K562 (cell line): ENCODE measurements around the gene COX6B1. TPM values are rescaled to one million over a fixed set of nuclear protein-coding genes. Genes with fewer than 3 reads are reported as not detected.

Experiments
- BACH1 ChIP-seq: fragments of 200-800 bp; sonication (Bioruptor generic); IDR thresholded peaks from 2 replicates; pipeline ENCODE4 v1.6.1; 2016; ENCODE audit warnings: missing genetic modification characterization, missing compliant biosample characterization
- CTBP1 ChIP-seq: fragments of 450-650 bp; IDR thresholded peaks from 2 replicates; pipeline ENCODE4 v1.6.1; 2016; ENCODE audit warnings: borderline replicate concordance
- DNMT1 ChIP-seq: fragments of 450-650 bp; IDR thresholded peaks from 2 replicates; pipeline ENCODE4 v1.6.1; 2016; ENCODE audit warnings: antibody characterized with exemption, mild to moderate bottlenecking
- E2F6 ChIP-seq, 2 experiments: IDR thresholded peaks; 2 replicates each; pipeline ENCODE4 v1.6.1; 2011; ENCODE audit warnings: borderline replicate concordance in 1 of 2, control low read depth in 1 of 2, low read depth in 1 of 2, low read length in 1 of 2, mild to moderate bottlenecking in 1 of 2, mixed read lengths in 1 of 2, moderate library complexity in 1 of 2; ENCODE audit not compliant: insufficient read depth in 1 of 2, insufficient read length in 1 of 2, poor library complexity in 1 of 2, severe bottlenecking in 1 of 2; ENCODE audit errors: extremely low read depth in 1 of 2
- E4F1 ChIP-seq: fragments of 250-450 bp; sonication (Bioruptor Pico); IDR thresholded peaks from 2 replicates; pipeline ENCODE4 v1.5.0; 2021; ENCODE audit warnings: mild to moderate bottlenecking, borderline replicate concordance
- FOXK1 ChIP-seq: sonication (generic); formaldehyde crosslinking; IDR thresholded peaks from 2 replicates; pipeline ENCODE4 v1.8.0; 2022; ENCODE audit warnings: missing genetic modification reagents, mild to moderate bottlenecking, borderline replicate concordance
- IFI16 ChIP-seq: fragments of 250-450 bp; sonication (Bioruptor Pico); IDR thresholded peaks from 2 replicates; pipeline ENCODE4 v2.1.2; 2022; ENCODE audit warnings: mild to moderate bottlenecking, inconsistent platforms
- KLF6 ChIP-seq: fragments of 250-450 bp; sonication (Bioruptor Pico); IDR thresholded peaks from 2 replicates; pipeline ENCODE4 v1.4.0; 2020; ENCODE audit warnings: mild to moderate bottlenecking, moderate library complexity, borderline replicate concordance
- POLR2H ChIP-seq: IDR thresholded peaks from 2 replicates; pipeline ENCODE4 v1.6.1; 2016; ENCODE audit warnings: missing genetic modification characterization, low read depth, mild to moderate bottlenecking, control low read depth, missing compliant biosample characterization, moderate library complexity
- PTTG1 ChIP-seq: fragments of 450-650 bp; IDR thresholded peaks from 2 replicates; pipeline ENCODE4 v1.6.1; 2016; ENCODE audit warnings: low read depth, mild to moderate bottlenecking, missing genetic modification characterization, missing compliant biosample characterization
- XRCC4 ChIP-seq: IDR thresholded peaks from one replicate; pipeline ENCODE4 v1.6.1; 2011; ENCODE audit not compliant: insufficient read depth, insufficient read length; ENCODE audit errors: extremely low read depth
- ZBTB17 ChIP-seq: fragments of 450-650 bp; formaldehyde crosslinking; IDR thresholded peaks from 2 replicates; pipeline ENCODE4 v1.4.0; 2020; ENCODE audit warnings: mild to moderate bottlenecking
- ZNF12 ChIP-seq: sonication (generic); formaldehyde crosslinking; IDR thresholded peaks from 2 replicates; pipeline ENCODE4 v1.4.0; 2020; ENCODE audit warnings: mild to moderate bottlenecking, missing genetic modification reagents
- polyA plus RNA-seq, 8 experiments: library from polyadenylated mRNA; depleted of rRNA in 4 of 8; stranded (reverse) in 5 of 8; unstranded in 3 of 8; fragments of >200 nt; fragmentation: Nextera tagmentation in 2 of 8; fragmentation: Illumina TruSeq in 1 of 8; extraction: Ambion mirVana in 2 of 8; extraction: Trizol in 1 of 8; gene quantifications; 2 replicates each; pipeline versions ENCODE4 v1.2.1 to v1.2.3, GENCODE V29; 2011 to 2014; ENCODE audit warnings: inconsistent platforms in 1 of 8, missing spikeins in 1 of 8
- total RNA-seq, 7 experiments: library from RNA; depleted of rRNA in 6 of 7; stranded (reverse); fragments of >200 nt in 6 of 7; fragmentation: Illumina TruSeq in 2 of 7; extraction: Trizol in 2 of 7; gene quantifications; 2 replicates each; pipeline versions ENCODE4 v1.2.1 to v1.2.3, GENCODE V29; 2011 to 2021; ENCODE audit warnings: low replicate concordance in 1 of 7
- TF ChIP-seq, protein P1 (sequence below): sonication (generic); formaldehyde crosslinking; IDR thresholded peaks from 2 replicates; pipeline ENCODE4 v1.8.1; 2023; ENCODE audit warnings: mild to moderate bottlenecking, missing genetic modification reagents

The COX6B1 gene
- total and polyA plus RNA-seq, 9 of the 15 experiments (the other 6 are each of a cell fraction or from before 2014, with no cell fraction given), result 777 to 2,393 (median 1,219) TPM

- TF ChIP-seq E2F6 (IDR thresholded peaks at IDR 0.05; ENCODE audit: borderline replicate concordance in 1 of 2, extremely low read depth in 1 of 2, insufficient read depth in 1 of 2, insufficient read length in 1 of 2, low read depth in 1 of 2, low read length in 1 of 2, poor library complexity in 1 of 2, severe bottlenecking in 1 of 2), result peak; percentile 17 to 46
- no peak for TF ChIP-seq DNMT1
- TF ChIP-seq PTTG1 (tag), result no peak
- TF ChIP-seq CTBP1, result peak; percentile 81
- TF ChIP-seq XRCC4, result no peak
- TF ChIP-seq FOXK1 (CRISPR knock-in tag), result no peak
- TF ChIP-seq ZBTB17 (CRISPR knock-in tag), result no peak
- TF ChIP-seq ZNF12, result no peak
- TF ChIP-seq E4F1 (CRISPR knock-in tag), result no peak
- TF ChIP-seq IFI16 (CRISPR knock-in tag), result no peak
- TF ChIP-seq, protein P1, sequence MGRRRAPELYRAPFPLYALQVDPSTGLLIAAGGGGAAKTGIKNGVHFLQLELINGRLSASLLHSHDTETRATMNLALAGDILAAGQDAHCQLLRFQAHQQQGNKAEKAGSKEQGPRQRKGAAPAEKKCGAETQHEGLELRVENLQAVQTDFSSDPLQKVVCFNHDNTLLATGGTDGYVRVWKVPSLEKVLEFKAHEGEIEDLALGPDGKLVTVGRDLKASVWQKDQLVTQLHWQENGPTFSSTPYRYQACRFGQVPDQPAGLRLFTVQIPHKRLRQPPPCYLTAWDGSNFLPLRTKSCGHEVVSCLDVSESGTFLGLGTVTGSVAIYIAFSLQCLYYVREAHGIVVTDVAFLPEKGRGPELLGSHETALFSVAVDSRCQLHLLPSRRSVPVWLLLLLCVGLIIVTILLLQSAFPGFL (CRISPR knock-in tag), result no peak
- TF ChIP-seq KLF6 (CRISPR knock-in tag), result no peak
- TF ChIP-seq BACH1 (tag), result no peak
- TF ChIP-seq POLR2H (tag), result no peak
Measured at GRCh38 chr19:35671818-35672217, 23.7 kb downstream of the COX6B1 start (continued).
